ENCODE measurements around the gene RPL14. TPM values are rescaled to one million over a fixed set of nuclear protein-coding genes. Genes with fewer than 3 reads are reported as not detected.

Gene RPL14
- 1,000 to 10,000 TPM; 2,933 to 3,041 TPM for total RNA-seq

DNA sequence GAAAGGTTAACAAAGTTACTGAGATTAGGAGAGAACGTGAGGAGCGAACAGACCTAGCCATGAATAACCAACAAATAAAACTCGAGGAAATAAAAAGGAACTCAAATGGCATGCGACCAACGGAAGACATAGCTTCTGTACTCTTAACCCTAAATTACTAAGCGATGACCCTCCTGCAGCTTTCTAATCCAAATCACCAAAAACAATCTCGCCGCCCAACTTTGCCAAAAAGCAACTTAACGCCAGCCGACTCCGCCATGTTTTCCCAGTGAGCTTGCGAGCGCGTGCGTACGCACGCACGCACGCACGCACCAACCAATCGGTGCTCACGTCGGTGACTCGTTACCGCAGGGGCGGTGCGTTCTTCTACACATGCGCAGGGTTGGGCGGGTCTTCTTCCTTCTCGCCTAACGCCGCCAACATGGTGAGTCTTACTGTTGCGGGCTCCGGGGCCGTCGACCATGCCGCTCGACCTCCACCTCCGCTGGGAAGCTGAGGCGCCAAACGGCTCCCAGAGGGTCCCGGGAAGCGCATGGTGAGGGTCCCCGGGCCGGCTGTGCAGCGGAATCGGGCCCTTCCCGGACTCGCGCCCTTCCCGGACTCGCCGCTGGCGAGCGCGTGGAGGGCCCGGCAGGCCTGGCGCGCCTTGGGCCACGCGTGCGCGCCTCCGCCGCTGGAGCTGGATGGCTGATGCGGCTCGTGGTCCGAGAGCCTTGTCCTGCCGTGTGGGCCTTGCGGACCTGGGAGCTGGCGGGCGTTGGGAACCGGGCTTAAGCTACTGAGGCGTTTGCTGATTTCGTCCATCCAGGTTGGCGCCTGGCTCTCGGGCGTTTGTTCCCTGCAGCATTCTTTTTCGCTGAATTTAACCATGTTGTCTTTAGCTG lies at the start of gene RPL14:
Gene RPL14, plus strand, starts transcription at position 400 of the 884 bp plus-strand sequence. Its CDS starts 133 bp downstream, at position 533.

DNA sequence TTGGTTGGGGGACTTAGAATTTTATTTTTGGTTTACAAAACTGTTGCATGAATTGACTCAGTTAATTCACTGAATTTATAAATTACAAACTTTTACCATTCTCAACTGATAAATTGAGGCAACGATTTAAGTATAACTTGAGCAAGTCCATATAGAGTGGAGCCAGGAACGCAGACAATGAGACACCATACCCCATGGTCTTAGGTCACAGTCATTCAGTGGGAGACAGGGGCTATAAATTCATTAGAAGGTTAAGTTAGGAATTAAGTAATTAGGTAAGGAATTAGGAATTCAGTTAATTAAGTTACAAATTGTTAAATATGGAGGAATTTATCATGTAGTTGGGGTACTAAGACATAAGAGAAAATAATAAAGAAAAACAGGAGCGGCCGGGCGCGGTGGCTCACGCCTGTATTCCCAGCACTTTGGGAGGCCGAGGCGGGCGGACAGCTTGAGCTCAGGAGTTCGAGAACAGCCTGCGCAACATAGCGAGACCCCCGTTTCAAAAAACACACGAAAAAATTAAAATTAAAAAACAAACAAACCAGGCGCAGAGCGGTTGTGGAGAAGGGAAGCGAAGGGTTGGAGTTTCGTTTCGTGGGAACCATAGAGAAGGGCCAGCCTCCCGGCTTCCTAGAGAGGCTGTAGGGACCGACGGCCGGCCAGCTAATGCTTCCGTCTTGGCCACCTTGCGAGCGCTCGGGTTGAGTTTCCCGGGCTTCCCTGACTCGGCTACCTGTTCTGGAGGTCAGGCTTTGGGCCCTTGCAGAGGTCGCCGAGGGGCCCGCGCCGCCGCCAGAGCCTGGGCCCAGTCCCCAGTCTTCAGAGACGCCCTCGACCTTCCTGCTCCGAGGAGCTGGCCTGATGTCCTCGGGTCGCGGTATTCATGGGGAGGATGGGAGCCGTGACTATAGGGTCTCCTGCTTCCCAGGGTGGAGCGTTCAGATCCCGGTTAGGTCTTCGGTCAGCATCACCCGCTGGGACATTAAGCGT lies 19.6 kb downstream of the RPL14 start, which contains the start of gene ZNF619:
Gene ZNF619, plus strand, starts transcription at position 645 of the 993 bp plus-strand sequence. CDS start 858 bp downstream, outside the sequence.

DNA sequence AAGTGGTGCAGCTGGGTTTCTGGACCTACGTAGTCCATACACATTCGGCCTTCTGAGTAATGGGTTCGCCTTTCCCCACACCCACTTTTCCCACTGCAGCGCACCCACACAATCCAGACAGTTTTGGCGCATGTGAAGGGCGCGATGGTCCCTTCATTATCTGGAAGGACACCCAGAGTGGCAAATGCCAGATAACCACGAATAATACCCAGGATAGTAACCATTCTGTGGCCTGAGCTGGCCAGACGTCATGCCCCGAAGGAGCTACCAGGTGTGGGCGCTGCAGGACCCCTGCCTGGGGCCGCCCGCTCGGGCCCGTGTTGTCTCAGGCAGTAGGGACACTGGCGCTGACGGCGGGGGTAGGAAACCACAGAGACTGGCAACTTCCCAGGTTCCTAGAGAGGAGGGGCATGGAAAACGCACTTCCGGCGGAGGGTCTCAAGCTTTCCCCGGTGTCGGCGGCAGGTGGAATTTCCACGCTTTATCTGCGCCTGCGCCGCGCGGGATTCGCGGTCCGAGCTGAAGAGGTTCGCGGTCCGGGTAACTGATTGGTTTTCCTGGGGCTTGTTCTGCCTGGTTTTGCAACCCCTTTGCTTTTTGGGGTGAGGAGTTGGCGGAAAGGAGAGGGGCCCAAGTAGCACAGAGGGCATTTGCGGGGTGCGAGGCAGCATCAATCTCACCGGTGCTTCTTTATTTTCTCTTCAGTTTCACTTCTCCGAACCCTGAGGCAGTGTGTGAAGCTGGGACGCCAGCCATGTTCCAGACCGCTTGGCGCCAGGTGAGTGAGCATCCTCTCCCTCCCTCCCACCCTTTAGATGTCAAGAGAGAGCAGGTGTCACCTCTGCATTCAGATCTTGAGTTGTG lies 48.7 kb downstream of the RPL14 start, which contains the start of gene ZNF620:
Gene ZNF620, plus strand, starts transcription at position 441 of the 864 bp plus-strand sequence. Its CDS starts 314 bp downstream, at position 755.

Other genes with a start within 250 kb of the RPL14 start
- gene EIF1B, start 147.6 kb upstream of the RPL14 start, total RNA-seq = 10 to 100 TPM; 33.7 to 35.2 TPM
- not detected for gene ENTPD3, start 70.2 kb upstream of the RPL14 start, total RNA-seq
- gene ZNF619, start 19.8 kb downstream of the RPL14 start, total RNA-seq = 1 to 10 TPM; 9.2 to 9.3 TPM
- 1 to 10 TPM; 3.4 to 3.7 TPM for gene ZNF620, start 48.7 kb downstream of the RPL14 start, total RNA-seq
- gene ZNF621, start 67.6 kb downstream of the RPL14 start, total RNA-seq = 10 to 100 TPM; 22.8 to 24.5 TPM

All from activated naive CD4-positive, alpha-beta T cell treated with anti-CD3 and anti-CD28 coated beads, Interleukin-2, amount 10 ng/mL, durations not matched to agents 5 hours and 36 hours (primary cell).